ENCODE data around the gene DRD1.
"Not testable (repeated sequence)": the region's sequence is repeated elsewhere in the genome, so short reads cannot be mapped to it uniquely, and the experiment has no call there.

DRD1 gene

DNA sequence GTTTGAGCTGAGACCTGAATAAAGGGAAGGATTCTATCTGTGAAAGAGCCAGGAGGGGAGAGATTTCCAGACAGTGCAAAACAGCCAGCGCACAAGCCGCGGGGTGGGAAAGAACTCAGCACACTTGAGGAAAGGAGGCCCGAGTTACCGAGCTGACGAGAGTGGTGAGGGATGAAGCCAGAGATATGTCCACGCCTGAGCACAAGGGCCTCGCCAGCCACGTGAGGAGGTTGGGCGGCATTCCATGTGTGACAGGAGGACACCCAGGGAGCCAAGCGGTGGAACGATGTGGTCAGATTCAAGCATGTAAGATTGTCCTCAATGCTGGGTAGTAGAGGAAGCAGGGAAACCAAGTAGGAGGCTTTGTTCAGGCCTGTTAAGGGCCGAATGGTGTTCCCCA lies 17.4 kb upstream of the DRD1 start:
- Mint-ChIP-seq H3K36me3 (no peaks in the 10 kb centered on the region), H3K4me3 (no peak overlapping the region)
- no peak for ATAC-seq (replicated peaks)

DNA sequence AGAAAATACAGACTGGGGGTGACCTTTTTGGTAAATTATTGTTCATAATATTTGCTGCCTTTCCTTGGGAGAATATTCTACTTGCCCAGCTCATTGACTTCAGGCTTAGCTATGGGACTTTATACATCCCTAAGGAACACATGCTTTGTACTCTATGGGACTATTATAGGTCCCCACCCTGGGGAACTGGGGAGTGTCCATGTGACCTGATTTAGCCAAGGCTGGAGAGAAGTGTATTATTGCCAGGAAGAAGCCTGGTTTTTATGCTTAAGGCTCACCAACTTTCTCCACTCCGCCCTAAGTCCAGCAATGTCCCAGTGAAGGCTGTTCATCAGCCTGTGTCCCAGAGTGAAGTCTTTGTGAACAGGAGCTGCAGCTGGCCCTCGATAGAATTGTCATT lies 16.6 kb upstream of the DRD1 start:
- H3K36me3 Mint-ChIP-seq, result peaks cover 0 to 2% of the 10 kb centered on the region in 2 donors
- peaks cover 5% of the 10 kb centered on the region in 2 donors for H3K9me3 Mint-ChIP-seq
- H3K4me1 Mint-ChIP-seq, result peaks cover 4 to 6% of the 10 kb centered on the region in 2 donors
- no peak overlapping the region for H3K4me3 Mint-ChIP-seq
- DNase-seq (no peak), ATAC-seq (replicated peaks) (no peak)
- peaks cover 21 to 31% of the 10 kb centered on the region in 2 donors for H3K27me3 Mint-ChIP-seq
- no peak overlapping the region for H3K27ac Mint-ChIP-seq

More for the DNA sequence above, 17.4 kb upstream of the DRD1 start:
- no peak for DNase-seq
- Mint-ChIP-seq H3K27me3 (peaks cover 20 to 26% of the 10 kb centered on the region in 2 donors), H3K9me3 (peaks cover under 1 to 2% of the 10 kb centered on the region in 2 donors), H3K27ac (no peak overlapping the region), H3K4me1 (peaks cover 4 to 6% of the 10 kb centered on the region in 2 donors)

DNA sequence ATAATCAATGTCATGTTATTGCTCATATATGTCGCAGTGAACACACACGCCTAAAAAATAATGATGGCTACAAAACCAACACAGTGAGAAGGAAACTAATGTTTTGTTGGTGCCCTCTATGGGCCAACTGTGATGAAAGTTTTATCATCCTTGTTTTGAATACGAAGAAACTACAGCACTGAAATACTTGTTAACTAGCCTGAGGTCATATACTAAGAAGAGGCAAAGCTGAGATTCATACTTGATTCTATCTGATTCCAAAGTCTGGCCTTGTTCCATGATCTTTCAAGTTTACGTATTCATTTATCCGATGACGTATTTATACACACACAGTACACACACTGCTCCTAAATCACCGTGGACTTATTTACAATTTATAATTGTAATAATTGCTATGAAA lies 16.1 kb upstream of the DRD1 start:
- DNase-seq, result no peak
- peaks cover 5% of the 10 kb centered on the region in 2 donors for H3K9me3 Mint-ChIP-seq
- H3K4me3 Mint-ChIP-seq, result no peak overlapping the region
- H3K27me3 Mint-ChIP-seq, result peaks cover 22 to 31% of the 10 kb centered on the region in 2 donors
- H3K27ac Mint-ChIP-seq, result no peak overlapping the region
- H3K36me3 Mint-ChIP-seq, result peaks cover 0 to 2% of the 10 kb centered on the region in 2 donors
- ATAC-seq (replicated peaks), result no peak
- H3K4me1 Mint-ChIP-seq, result peaks cover 4 to 6% of the 10 kb centered on the region in 2 donors

DNA sequence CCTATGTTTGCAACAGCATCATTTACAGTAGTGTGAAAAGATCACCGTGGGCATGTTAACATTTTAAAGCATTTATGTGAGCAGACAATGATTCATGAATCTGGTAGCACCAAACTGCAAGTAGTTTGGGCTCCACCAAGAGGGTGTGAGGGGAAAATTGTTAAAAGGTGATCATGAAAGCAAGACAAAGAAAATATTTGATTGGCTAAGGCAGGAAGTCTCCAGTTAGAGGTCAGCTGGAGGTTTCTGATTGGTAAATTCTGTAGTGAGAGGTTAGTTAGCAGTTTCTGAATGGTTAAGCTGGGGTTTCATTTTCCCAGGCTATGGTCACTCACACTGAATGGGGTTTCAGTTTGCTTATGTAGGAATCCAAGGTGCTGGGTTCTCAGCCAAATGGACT lies 13.5 kb upstream of the DRD1 start:
- no peak for DNase-seq
- no peak overlapping the region for H3K4me3 Mint-ChIP-seq
- peaks cover 36 to 41% of the 10 kb centered on the region in 2 donors for H3K27me3 Mint-ChIP-seq
- ATAC-seq (replicated peaks), result no peak
- H3K27ac Mint-ChIP-seq, result no peak overlapping the region
- peaks cover 5% of the 10 kb centered on the region in 2 donors for H3K9me3 Mint-ChIP-seq
- no peaks in the 10 kb centered on the region for H3K4me1 Mint-ChIP-seq
- peaks cover 0 to 2% of the 10 kb centered on the region in 2 donors for H3K36me3 Mint-ChIP-seq

DNA sequence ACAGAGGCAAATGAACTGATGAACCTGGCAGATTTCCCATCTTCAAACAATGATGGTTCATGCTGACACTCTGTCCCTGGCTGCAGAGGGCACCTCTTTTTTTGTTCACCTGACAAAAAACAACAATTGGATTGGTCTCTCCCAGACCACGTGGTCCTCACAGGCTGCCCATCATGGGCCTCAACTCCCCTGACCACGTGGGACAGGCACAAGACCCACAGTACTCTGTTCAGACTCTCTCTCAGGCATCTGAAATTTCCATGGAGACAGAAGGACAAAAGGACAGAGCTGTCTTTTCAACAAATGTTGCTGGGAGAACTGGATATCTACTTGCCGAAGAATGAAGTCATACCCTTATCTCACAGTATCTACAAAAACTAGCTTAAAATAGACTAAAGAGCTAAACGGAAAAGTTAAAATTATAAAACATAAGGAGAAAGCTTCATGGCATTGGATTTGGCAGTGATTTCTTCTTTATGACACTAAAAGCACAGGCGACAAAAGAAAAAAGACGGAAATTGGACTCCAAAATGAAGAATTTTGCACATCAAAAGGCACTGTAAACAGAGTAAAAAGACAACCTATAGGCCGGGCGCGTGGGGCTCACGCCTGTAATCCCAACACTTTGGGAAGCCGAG lies 12.2 kb upstream of the DRD1 start:
- H3K27ac Mint-ChIP-seq, result no peak overlapping the region
- peaks cover 32 to 42% of the 10 kb centered on the region in 2 donors for H3K27me3 Mint-ChIP-seq
- peaks cover 0 to 2% of the 10 kb centered on the region in 2 donors for H3K36me3 Mint-ChIP-seq
- DNase-seq (no peak), ATAC-seq (replicated peaks) (no peak)
- no peaks in the 10 kb centered on the region for H3K4me1 Mint-ChIP-seq
- no peak overlapping the region for H3K4me3 Mint-ChIP-seq
- H3K9me3 Mint-ChIP-seq, result peaks cover 5% of the 10 kb centered on the region in 2 donors

DNA sequence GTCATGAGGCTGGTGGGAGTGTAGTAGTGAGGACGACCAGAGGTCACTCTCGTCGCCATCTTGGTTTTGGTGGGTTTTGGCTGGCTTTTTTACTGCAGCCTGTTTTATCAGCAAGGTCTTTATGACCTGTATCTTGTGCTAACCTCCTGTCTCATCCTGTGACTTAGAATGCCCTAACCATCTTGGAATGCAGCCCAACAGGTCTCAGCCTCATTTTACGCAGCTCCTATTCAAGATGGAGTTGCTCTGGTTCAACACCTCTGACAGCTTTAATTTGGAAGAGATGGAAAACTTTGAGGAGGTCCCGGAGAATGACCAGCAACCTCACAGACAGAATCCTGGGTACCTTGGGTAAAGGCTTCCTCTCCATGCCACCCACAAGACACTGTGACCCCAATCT lies 10.4 kb upstream of the DRD1 start:
- H3K9me3 Mint-ChIP-seq; H3K4me3 Mint-ChIP-seq; DNase-seq; ATAC-seq (replicated peaks); H3K36me3 Mint-ChIP-seq; H3K4me1 Mint-ChIP-seq; H3K27ac Mint-ChIP-seq: not testable (repeated sequence)
- peaks cover 38 to 54% of the 10 kb centered on the region in 2 donors for H3K27me3 Mint-ChIP-seq

DNA sequence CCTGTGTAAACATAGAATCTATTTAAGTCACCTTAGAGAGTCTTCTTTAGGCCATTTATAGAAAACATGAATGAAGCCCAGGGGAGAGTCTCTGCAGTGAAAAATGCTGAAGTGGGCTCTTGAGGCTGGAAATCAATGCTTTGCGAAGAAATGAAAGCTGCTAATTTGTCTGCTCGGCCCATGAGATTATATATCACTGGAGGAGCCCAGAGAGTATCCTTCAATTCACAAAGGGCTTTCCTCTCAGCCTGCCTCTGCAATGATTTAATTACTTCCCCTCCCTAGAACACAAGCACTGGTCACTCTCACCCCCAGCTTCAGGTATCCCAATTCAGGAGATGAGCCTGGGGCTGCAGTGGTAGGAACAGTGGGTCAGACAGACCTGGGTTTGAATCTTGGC lies 8.2 kb upstream of the DRD1 start:
- no peaks in the 10 kb centered on the region for H3K4me1 Mint-ChIP-seq
- H3K9me3 Mint-ChIP-seq, result peaks cover 5% of the 10 kb centered on the region in 2 donors
- H3K36me3 Mint-ChIP-seq, result peaks cover 0 to 2% of the 10 kb centered on the region in 2 donors
- H3K4me3 Mint-ChIP-seq, result no peak overlapping the region
- no peak overlapping the region for H3K27ac Mint-ChIP-seq
- DNase-seq, result no peak
- ATAC-seq (replicated peaks), result no peak
- H3K27me3 Mint-ChIP-seq, result peaks cover 39 to 59% of the 10 kb centered on the region in 2 donors

DNA sequence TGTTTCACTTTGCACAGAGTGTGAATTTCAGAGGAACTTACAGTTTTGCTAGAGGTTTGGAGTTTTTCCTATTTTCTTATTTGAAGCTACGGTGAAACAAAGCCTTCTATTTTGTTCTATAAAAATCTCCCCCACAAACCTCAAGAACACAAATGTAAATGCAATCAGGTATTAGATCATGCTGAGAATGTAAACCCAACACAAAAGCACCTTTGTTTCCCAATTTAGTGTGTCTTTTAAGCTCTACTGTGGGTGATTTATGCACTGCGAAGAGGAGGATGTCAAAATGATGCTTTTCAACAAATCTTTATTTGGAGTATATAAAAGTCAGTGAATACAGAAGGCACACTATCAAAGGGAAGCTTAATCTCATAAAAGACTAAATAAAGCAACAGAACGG lies 4.3 kb upstream of the DRD1 start:
- Mint-ChIP-seq H3K9me3 (no peaks in the 10 kb centered on the region), H3K27ac (no peak overlapping the region), H3K27me3 (peaks cover 42 to 65% of the 10 kb centered on the region in 2 donors), H3K4me1 (peaks cover 4 to 5% of the 10 kb centered on the region in 2 donors), H3K36me3 (no peaks in the 10 kb centered on the region), H3K4me3 (no peak overlapping the region)
- no peak for DNase-seq
- no peak for ATAC-seq (replicated peaks)

DNA sequence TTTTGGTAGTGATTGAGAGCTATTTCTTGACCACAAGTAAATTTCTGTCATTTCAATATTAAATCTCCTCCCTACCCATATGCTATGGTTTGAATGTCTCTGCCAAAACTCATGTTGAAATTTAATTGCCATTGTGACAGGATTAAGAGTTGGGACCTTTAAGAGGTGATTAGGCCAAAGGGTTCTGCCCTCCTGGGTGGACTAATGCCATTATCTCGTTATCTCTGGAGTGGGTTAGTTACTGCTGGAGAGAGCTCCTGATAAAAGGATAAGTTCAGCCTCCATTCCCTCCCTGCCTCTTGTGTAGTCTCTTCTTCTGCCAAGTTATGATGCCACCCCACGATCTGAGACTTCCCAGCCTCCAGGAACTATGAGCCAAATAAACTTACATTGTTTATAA lies 3.6 kb upstream of the DRD1 start:
- ATAC-seq (replicated peaks) (no peak), DNase-seq (no peak)
- Mint-ChIP-seq H3K4me1 (peaks cover 4 to 5% of the 10 kb centered on the region in 2 donors), H3K4me3 (no peak overlapping the region), H3K27ac (no peak overlapping the region), H3K9me3 (no peaks in the 10 kb centered on the region), H3K36me3 (no peaks in the 10 kb centered on the region), H3K27me3 (peaks cover 42 to 66% of the 10 kb centered on the region in 2 donors)

DNA sequence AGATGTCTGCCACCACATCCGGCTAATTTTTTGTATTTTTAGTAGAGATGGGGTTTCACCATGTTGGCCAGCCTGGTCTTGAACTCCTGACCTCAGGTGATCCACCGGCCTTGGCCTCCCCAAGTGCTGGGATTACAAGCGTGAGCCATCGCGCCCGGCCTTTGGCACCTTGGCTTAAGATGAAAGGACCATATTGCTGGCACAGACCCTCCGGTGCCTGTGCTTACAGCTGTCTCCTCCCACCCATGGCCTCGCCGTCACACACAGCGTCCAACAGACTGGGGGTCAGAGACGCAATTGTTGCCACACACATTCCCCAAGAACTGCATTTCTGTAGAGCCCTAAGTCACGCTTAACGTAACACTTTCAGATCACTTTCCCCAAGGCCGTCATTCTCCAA lies 2.4 kb upstream of the DRD1 start:
- H3K27ac Mint-ChIP-seq, H3K4me3 Mint-ChIP-seq: not testable (repeated sequence)

DNA sequence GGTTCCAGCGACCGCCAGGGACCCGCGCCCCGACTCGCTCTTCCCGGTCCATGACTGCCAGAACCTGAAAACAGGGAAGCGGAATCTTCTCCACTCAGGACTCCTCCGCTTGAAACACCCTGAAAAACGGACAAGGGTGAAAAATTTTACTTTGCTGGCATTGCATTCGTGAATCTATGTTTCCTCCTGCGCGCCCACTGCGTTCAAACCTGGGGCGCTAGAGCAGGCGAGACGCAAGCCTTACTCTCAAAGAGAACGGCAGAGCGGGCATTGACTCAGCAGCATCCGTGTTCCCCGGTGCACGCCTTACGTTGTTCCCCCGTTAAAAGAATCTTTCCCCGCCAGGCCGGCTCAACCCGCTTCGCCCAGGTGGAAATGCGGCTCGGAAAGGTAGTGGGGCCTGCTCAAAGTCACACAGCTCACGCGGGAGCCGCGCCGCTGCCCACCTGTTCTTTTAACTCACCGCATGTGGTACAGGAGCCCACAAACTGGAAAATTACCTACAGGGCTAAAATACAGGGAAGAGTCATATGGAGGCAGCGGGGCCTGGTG lies 999 bp upstream of the DRD1 start:
- Mint-ChIP-seq H3K27ac (peak overlapping the region; percentile 51), H3K4me1 (peaks cover 4 to 5% of the 10 kb centered on the region in 2 donors), H3K36me3 (no peaks in the 10 kb centered on the region), H3K9me3 (no peaks in the 10 kb centered on the region), H3K27me3 (peaks cover 45 to 64% of the 10 kb centered on the region in 2 donors), H3K4me3 (peak overlapping the region; percentile 21 to 39)
- DNase-seq (no peak), ATAC-seq (replicated peaks) (no peak)

More for the DNA sequence above, 2.4 kb upstream of the DRD1 start:
- not testable (repeated sequence) for H3K36me3 Mint-ChIP-seq; H3K9me3 Mint-ChIP-seq; H3K4me1 Mint-ChIP-seq; DNase-seq; ATAC-seq (replicated peaks)
- H3K27me3 Mint-ChIP-seq, result peaks cover 54 to 73% of the 10 kb centered on the region in 2 donors

DNA sequence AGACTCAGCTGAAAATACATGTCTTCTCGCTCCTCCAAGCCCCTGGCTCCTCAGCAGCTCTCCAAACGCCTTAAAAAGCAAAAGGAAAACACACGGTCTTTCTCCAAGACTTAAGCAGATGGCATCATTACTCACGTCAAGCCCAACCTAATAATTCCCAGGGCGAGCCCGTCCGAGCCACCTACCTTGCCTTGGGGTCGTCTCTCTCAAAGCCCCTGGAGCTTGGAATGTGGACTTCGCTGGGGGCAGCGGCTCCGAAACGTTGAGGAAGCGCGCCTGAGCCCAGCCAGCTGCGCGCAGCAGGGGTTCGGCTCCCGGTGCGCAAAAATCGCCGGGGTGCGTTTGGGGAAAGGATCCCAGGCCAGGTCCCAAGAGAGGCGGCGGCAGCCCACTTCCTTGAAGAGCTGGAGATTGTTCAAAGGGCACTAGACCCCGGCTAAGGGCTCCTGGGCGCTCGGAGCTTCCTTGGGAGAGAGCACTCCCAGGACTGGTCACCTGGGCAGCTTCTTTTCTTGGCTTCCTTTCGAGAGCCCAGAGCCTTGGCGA lies 395 bp downstream of the DRD1 start:
- no peak overlapping the region for H3K4me3 Mint-ChIP-seq
- peaks cover 4 to 5% of the 10 kb centered on the region in 2 donors for H3K4me1 Mint-ChIP-seq
- DNase-seq (no peak), ATAC-seq (replicated peaks) (no peak)
- H3K9me3 Mint-ChIP-seq, result no peaks in the 10 kb centered on the region
- H3K27ac Mint-ChIP-seq, result no peak overlapping the region
- no peaks in the 10 kb centered on the region for H3K36me3 Mint-ChIP-seq
- peaks cover 45 to 60% of the 10 kb centered on the region in 2 donors for H3K27me3 Mint-ChIP-seq

DNA sequence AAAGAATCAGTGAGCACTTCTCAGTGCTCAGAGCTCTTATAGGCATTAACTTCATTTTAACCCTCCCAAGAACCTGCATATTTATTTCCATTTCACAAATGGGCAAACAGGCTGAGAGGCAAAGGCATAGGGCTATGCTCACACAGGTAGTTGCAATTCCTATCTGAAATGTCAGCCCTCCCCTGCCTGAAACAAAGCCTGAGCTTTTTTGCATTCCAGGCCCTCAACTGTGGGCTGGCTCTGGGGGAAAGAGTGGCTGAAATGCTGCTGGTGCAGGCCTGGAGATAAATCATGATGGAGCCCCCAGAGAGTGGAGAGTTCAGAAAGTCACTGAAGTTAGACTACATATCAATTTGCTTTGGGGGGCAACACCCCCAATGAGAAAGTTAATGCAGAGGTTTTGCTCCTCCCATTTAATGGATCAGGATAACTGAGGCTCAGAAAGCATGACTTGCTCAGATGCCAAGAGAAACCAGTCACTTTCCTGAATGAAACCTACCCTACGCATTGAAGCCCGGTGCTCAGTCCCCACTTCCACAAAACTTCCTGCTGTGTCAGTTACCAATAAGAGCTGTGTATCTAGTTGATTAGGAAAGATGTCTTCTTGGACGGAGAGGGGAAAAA lies 5.6 kb downstream of the DRD1 start:
- no peak overlapping the region for H3K27ac Mint-ChIP-seq
- DNase-seq, result no peak
- H3K36me3 Mint-ChIP-seq, result no peaks in the 10 kb centered on the region
- no peak for ATAC-seq (replicated peaks)
- no peaks in the 10 kb centered on the region for H3K4me1 Mint-ChIP-seq
- no peak overlapping the region for H3K4me3 Mint-ChIP-seq
- peaks cover 25 to 56% of the 10 kb centered on the region in 2 donors for H3K27me3 Mint-ChIP-seq
- H3K9me3 Mint-ChIP-seq, result no peaks in the 10 kb centered on the region

DNA sequence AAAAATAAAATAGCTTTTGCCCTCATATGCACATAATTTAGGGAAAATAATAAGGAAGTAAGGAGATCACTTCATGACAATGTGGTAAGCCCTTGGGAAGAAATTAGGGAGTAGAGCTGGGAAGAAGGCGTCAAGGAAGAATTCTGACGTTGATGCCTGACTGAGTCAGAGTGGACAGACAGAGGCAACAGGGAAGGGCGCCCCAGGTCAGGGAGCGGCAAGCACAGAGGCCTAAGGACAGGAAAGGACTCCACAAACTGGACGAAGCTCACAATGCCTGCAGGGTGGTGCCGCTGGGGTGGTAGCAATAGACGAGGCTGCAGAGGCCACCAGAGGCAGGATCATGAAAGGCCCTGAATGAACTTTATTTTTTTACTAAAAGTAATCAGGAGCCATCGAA lies 7.6 kb downstream of the DRD1 start:
- Mint-ChIP-seq H3K27ac (no peak overlapping the region), H3K27me3 (peaks cover 7 to 42% of the 10 kb centered on the region in 2 donors), H3K36me3 (no peaks in the 10 kb centered on the region), H3K4me1 (no peaks in the 10 kb centered on the region), H3K4me3 (no peak overlapping the region), H3K9me3 (no peaks in the 10 kb centered on the region)
- ATAC-seq (replicated peaks), result no peak
- DNase-seq, result no peak

DNA sequence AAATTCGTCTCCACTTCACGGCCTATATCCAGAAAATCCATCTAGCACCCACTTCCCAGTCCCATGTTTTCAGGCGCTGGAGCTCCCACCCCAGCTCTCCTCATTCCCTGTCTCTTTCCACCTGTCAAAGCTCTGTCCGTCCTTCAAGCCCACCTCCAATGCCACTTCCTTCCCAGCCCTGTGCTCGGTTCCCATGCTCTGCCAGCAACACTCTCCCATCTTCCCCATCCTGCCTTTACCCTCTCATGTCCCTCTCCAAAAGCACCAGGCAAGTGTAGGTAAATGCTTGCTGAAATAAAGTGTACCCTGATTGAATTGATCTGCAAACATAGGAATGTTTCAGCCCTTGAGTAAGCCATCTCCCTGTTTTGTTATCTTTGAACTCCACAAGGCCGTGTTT lies 9.2 kb downstream of the DRD1 start:
- no peak for ATAC-seq (replicated peaks)
- Mint-ChIP-seq H3K4me3 (no peak overlapping the region), H3K4me1 (no peaks in the 10 kb centered on the region), H3K27me3 (peaks cover 7 to 48% of the 10 kb centered on the region in 2 donors), H3K36me3 (no peaks in the 10 kb centered on the region), H3K9me3 (no peaks in the 10 kb centered on the region), H3K27ac (no peak overlapping the region)
- DNase-seq, result no peak

Measured in stimulated activated naive B cell treated with anti-CD40 and anti-IgM and Interleukin-4, amounts not matched to agents 10 μg/mL and 1 μg/mL and 100 μg/mL, for 72 hours (primary cell).